ENCODE measurements around the gene CD68. TPM values are rescaled to one million over a fixed set of nuclear protein-coding genes. Genes with fewer than 3 reads are reported as not detected.

The CD68 gene
- total and polyA plus RNA-seq, 2 experiments from 2014 or later = 64.0 to 80.4 TPM

DNA sequence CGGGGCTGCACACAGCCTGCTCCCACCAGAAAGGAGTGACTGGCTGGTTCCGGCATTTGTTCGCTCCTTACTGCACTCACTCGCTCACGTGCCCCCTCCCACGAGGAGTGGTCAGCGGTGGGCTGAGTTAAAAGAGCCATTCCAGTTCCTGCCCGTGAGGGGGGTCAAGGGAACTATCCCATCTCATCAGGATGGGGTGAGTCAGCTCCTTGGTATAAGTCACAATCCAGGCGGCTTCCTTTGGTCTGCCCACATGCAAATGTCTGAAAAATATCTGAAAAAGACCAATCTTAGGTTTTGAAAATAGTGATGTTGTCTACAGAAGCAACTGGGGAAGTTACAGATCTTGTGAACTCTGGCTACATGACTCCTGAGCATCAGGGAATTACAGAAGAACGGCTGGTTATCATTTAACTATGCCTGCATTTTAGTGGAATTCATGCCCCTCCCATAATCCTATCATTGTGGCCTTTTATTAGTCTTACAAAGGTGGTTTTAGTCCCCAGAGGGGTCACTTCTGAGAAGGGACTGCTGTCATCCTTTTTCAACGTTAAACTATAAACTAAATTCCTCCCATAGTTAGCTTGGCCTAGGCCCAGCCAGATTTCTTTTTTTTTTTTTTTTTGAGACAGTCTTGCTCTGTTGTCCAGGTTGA is 40.4 kb upstream of the CD68 start:
- 75% methylated on average over 11 of the region's 11 CpGs for WGBS (ENCODE audit: low lambda C conversion rate, missing lambda C conversion rate)
- no peak overlapping the region for H3K4me2 ChIP-seq
- H3K27me3 ChIP-seq = no peaks in the 10 kb centered on the region
- no peaks in the 10 kb centered on the region for H3K9me2 ChIP-seq (replicated peaks; ENCODE audit: insufficient read depth)
- H3K79me2 ChIP-seq = no peaks in the 10 kb centered on the region
- TF ChIP-seq, protein P1, sequence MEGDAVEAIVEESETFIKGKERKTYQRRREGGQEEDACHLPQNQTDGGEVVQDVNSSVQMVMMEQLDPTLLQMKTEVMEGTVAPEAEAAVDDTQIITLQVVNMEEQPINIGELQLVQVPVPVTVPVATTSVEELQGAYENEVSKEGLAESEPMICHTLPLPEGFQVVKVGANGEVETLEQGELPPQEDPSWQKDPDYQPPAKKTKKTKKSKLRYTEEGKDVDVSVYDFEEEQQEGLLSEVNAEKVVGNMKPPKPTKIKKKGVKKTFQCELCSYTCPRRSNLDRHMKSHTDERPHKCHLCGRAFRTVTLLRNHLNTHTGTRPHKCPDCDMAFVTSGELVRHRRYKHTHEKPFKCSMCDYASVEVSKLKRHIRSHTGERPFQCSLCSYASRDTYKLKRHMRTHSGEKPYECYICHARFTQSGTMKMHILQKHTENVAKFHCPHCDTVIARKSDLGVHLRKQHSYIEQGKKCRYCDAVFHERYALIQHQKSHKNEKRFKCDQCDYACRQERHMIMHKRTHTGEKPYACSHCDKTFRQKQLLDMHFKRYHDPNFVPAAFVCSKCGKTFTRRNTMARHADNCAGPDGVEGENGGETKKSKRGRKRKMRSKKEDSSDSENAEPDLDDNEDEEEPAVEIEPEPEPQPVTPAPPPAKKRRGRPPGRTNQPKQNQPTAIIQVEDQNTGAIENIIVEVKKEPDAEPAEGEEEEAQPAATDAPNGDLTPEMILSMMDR (IDR thresholded peaks at IDR 0.05; ENCODE audit: poor library complexity) = no peak
- TF ChIP-seq EZH2 (IDR thresholded peaks at IDR 0.05; ENCODE audit: borderline replicate concordance) = no peak
- TF ChIP-seq EZH2phosphoT487 (IDR thresholded peaks at IDR 0.05; ENCODE audit: low read depth, severe bottlenecking, unreplicated experiment) = no peak
- H3K4me1 ChIP-seq (ENCODE audit: insufficient read depth) = no peaks in the 10 kb centered on the region
- no peaks in the 10 kb centered on the region for H3K36me3 ChIP-seq (replicated peaks; ENCODE audit: insufficient read depth, low read depth)
- no peak overlapping the region for H3K4me3 ChIP-seq
- no peak overlapping the region for H3K27ac ChIP-seq
- no peaks in the 10 kb centered on the region for H3K9me3 ChIP-seq (ENCODE audit: low read depth)
- DNase-seq (ENCODE audit: low spot score) = no peak
- no peak overlapping the region for H2AFZ ChIP-seq
- no peaks in the 10 kb centered on the region for H4K20me1 ChIP-seq (ENCODE audit: insufficient read depth, poor library complexity, severe bottlenecking)

DNA sequence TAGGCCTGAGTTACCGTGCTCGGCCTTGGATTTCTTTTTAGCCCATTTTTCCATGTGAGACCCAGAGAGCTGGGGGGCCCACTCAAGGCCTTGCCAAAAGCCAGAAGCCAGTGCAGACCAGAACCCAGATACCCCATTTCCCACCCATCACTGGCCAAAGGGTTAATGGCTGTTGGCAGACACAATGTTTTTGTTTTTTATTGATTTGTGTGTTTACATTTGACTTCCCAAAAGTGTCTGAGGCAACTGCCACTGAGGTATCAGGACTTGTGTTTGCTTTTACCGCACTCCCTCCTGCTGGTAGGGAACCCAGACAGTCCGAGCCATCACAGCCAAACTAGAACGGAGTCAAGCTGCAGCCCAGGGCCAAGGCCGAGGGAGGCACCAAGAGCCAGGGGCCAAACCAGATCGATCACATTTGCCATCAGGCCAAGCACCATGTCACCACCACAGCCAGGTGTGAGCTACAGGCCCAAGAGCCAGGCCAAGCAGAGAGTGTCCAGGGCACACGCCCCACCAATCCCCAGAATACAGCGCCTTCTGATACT is 38.3 kb upstream of the CD68 start:
- Histone ChIP-seq H3K9me3 (ENCODE audit: low read depth) (no peaks in the 10 kb centered on the region), H3K9me2 (replicated peaks; ENCODE audit: insufficient read depth) (no peaks in the 10 kb centered on the region), H3K36me3 (replicated peaks; ENCODE audit: insufficient read depth, low read depth) (no peaks in the 10 kb centered on the region), H3K79me2 (no peaks in the 10 kb centered on the region), H4K20me1 (ENCODE audit: insufficient read depth, poor library complexity, severe bottlenecking) (no peaks in the 10 kb centered on the region), H2AFZ (no peak overlapping the region), H3K4me3 (no peak overlapping the region), H3K4me2 (no peak overlapping the region), H3K27ac (no peak overlapping the region), H3K27me3 (no peaks in the 10 kb centered on the region), H3K4me1 (ENCODE audit: insufficient read depth) (no peaks in the 10 kb centered on the region)
- TF ChIP-seq EZH2phosphoT487 (IDR thresholded peaks at IDR 0.05; ENCODE audit: low read depth, severe bottlenecking, unreplicated experiment) = no peak
- TF ChIP-seq, protein P1 (IDR thresholded peaks at IDR 0.05; ENCODE audit: poor library complexity) = no peak
- no peak for TF ChIP-seq EZH2 (IDR thresholded peaks at IDR 0.05; ENCODE audit: borderline replicate concordance)
- no peak for DNase-seq (ENCODE audit: low spot score)
- WGBS (ENCODE audit: low lambda C conversion rate, missing lambda C conversion rate) = 88% methylated on average over 9 of the region's 9 CpGs

DNA sequence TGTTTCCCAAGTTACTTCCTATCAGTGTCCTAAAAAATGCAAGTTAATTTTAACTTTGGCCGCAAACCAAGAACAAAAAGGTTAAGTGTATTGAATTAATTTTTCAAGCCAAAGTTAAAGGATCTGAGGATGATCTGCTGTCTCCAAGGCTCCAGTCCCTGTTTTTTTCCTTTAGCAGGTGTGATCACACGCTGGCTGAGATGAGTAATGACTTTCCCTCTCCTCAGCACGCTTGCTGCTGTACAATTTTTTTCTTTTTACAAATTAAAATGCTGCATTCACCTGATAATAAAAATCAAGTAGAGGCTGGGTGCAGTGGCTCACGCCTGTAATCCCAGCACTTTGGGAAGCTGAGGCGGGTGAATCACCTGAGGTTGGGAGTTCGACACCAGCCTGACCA is 34.5 kb upstream of the CD68 start:
- 77% methylated on average over 6 of the region's 6 CpGs for WGBS (ENCODE audit: low lambda C conversion rate, missing lambda C conversion rate)
- Histone ChIP-seq H3K4me2 (no peak overlapping the region), H3K9me3 (ENCODE audit: low read depth) (no peaks in the 10 kb centered on the region), H3K4me3 (no peak overlapping the region), H3K36me3 (replicated peaks; ENCODE audit: insufficient read depth, low read depth) (no peaks in the 10 kb centered on the region), H3K27me3 (no peaks in the 10 kb centered on the region), H3K9me2 (replicated peaks; ENCODE audit: insufficient read depth) (no peaks in the 10 kb centered on the region), H3K79me2 (no peaks in the 10 kb centered on the region), H4K20me1 (ENCODE audit: insufficient read depth, poor library complexity, severe bottlenecking) (no peaks in the 10 kb centered on the region), H3K27ac (no peak overlapping the region), H2AFZ (no peak overlapping the region), H3K4me1 (ENCODE audit: insufficient read depth) (peaks cover 13% of the 10 kb centered on the region)
- DNase-seq (ENCODE audit: low spot score) = no peak
- TF ChIP-seq EZH2phosphoT487 (IDR thresholded peaks at IDR 0.05; ENCODE audit: low read depth, severe bottlenecking, unreplicated experiment) (no peak), EZH2 (IDR thresholded peaks at IDR 0.05; ENCODE audit: borderline replicate concordance) (no peak)
- TF ChIP-seq, protein P1 (IDR thresholded peaks at IDR 0.05; ENCODE audit: poor library complexity) = no peak
